Activated naive CD4-positive, alpha-beta T cell treated with anti-CD3 and anti-CD28 coated beads, Interleukin-2, amount 50 U/mL, for 72 hours (primary cell): Measurements from ENCODE around the gene PCDHA12. TPM values are rescaled to one million over a fixed set of nuclear protein-coding genes. Genes with fewer than 3 reads are reported as not detected.
A peak's percentile ranks its signal among the peaks of the same experiment; 100 is the strongest.
"Not testable (repeated sequence)": the region's sequence is repeated elsewhere in the genome, so short reads cannot be mapped to it uniquely, and the experiment has no call there.

Experiments
- ATAC-seq, 2 donors: fragments of 150-1000 bp; cut with Tn5 transposase; 2 replicates each; pipeline ENCODE4 v1.10.0; 2021; ENCODE audit warnings: mild to moderate bottlenecking in 2 of 2, moderate library complexity in 2 of 2
- DNase-seq, 2 donors: peaks; one replicate each; pipeline ENCODE4 v3.0.0; 2021 to 2022; ENCODE audit warnings: low spot score in 2 of 2
- H3K27ac Mint-ChIP-seq, 2 donors: one replicate each; pipeline ENCODE4 v1.8.0; 2022; ENCODE audit warnings: mild to moderate bottlenecking in 2 of 2, mixed read lengths in 2 of 2
- H3K36me3 Mint-ChIP-seq, 2 donors: one replicate each; pipeline ENCODE4 v1.8.0; 2022; ENCODE audit warnings: mixed read lengths in 2 of 2
- H3K9me3 Mint-ChIP-seq, 2 donors: one replicate each; pipeline ENCODE4 v1.8.0; 2022; ENCODE audit warnings: mixed read lengths in 2 of 2
- total RNA-seq, 2 donors: library from RNA; stranded (reverse); gene quantifications; one replicate each; pipeline ENCODE4 v1.2.3, GENCODE V29; 2022

The PCDHA12 gene
- total RNA-seq, 2 donors from 2014 or later = not detected

DNA sequence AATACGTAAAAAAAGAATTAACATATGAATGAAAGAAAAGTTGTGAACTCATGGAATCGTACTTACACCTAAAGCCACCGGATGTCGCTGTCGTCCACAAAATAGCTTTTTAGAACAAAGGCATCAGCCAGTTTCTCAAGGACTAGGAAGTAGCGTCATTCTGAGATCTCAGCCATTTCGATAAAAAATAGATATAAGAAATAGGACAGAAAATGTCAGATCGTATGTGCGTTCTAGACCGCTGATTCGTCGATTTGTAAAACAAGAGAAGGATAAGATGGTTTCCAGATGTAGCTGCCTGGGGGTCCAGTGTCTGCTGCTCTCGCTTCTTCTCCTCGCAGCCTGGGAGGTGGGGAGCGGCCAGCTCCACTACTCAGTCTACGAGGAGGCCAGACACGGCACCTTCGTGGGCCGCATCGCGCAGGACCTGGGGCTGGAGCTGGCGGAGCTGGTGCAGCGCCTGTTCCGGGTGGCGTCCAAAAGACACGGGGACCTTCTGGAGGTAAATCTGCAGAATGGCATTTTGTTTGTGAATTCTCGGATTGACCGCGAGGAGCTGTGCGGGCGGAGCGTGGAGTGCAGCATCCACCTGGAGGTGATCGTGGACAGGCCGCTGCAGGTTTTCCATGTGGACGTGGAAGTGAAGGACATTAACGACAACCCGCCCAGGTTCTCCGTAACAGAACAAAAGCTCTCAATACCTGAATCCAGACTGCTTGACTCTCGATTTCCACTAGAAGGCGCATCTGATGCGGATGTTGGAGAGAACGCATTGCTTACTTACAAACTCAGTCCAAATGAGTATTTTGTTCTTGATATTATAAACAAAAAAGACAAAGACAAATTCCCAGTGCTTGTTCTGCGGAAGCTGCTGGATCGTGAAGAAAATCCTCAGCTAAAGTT lies 19.1 kb upstream of the PCDHA12 start, which contains the start of gene PCDHA10:
TSS of gene PCDHA10 (plus strand) at position 126 of the 903 bp plus-strand sequence. CDS start at position 278, 152 bp downstream.
- peaks cover 19 to 32% of the 10 kb centered on the region in 2 donors for H3K36me3 Mint-ChIP-seq
- DNase-seq (no peak), ATAC-seq (no peak)
- H3K9me3 Mint-ChIP-seq = peaks cover 11 to 19% of the 10 kb centered on the region in 2 donors
- H3K27ac Mint-ChIP-seq = peak within 1 kb of the TSS in 1 of 2 donors; percentile 57

DNA sequence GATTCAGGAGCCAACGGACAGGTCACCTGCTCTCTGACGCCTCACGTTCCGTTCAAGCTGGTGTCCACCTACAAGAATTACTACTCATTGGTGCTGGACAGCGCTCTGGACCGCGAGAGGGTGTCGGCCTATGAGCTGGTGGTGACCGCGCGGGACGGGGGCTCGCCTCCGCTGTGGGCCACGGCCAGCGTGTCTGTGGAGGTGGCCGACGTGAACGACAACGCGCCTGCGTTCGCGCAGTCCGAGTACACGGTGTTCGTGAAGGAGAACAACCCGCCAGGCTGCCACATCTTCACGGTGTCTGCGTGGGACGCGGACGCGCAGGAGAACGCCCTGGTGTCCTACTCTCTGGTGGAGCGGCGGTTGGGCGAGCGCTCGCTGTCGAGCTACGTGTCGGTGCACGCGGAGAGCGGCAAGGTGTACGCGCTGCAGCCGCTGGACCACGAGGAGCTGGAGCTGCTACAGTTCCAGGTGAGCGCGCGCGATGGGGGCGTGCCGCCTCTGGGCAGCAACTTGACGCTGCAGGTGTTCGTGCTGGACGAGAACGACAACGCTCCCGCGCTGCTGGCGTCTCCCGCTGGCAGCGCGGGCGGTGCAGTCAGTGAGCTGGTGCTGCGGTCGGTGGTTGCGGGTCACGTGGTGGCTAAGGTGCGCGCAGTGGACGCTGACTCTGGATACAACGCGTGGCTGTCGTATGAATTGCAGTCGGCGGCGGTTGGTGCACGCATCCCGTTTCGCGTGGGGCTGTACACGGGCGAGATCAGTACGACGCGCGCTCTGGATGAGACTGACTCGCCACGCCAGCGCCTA lies 17.7 kb upstream of the PCDHA12 start:
- DNase-seq (no peak), ATAC-seq (no peak)
- Mint-ChIP-seq H3K36me3 (peaks cover 33 to 38% of the 10 kb centered on the region in 2 donors), H3K9me3 (peaks cover 11 to 25% of the 10 kb centered on the region in 2 donors), H3K27ac (no peak overlapping the region)

DNA sequence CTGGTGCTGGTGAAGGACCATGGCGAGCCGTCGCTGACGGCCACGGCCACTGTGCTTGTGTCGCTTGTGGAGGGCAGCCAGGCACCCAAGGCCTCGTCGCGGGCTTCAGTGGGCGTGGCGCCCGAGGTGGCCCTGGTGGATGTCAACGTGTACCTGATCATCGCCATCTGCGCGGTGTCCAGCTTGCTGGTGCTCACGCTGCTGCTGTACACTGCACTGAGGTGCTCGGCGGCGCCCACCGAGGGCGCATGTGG lies 17.2 kb upstream of the PCDHA12 start:
- Mint-ChIP-seq H3K9me3 (peaks cover 11 to 30% of the 10 kb centered on the region in 2 donors), H3K36me3 (peaks cover 36 to 43% of the 10 kb centered on the region in 2 donors), H3K27ac (no peak overlapping the region)
- no peak for ATAC-seq
- no peak for DNase-seq

DNA sequence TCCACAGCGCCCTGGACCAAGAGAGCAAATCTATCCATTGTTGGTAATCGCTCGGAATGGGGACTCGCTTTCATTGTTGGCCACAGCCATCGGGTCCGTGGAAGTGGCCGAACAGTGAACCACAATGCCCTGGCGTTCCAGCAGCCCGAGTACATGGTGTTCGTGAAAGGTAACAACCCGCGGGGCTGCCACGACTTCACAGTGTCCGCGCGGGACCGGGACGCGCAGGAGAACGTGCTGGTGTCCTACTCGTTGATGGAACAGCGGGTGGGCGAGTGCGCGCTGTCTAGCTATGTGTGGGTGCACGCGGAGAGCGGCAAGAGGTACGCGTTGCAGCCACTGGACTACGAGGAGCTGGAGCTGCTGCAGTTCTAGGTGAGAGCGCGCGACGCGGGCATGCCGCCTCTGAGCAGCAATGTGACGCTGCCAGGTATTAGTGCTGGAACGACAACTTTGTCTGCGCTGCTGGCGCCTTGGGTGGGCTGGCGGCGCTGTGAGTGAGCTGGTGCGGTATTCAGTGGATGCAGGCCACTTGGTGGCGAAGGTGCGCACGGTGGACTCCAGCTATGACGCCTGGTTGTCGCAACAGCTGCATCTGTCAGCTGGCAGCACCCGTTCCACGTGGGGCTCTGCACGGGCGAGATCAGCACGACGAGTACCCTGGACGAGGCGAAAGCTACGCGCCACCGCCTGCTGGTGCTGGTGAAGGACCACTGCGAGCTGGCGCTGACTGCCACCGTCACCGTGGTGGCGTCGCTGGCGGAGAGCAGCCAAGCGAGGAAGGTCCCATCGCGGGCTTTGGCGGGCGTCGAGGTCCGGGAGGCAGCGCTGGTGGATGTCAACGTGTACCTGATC lies 12.4 kb upstream of the PCDHA12 start:
- no peak for DNase-seq
- ATAC-seq = no peak
- Mint-ChIP-seq H3K36me3 (peaks cover 22 to 24% of the 10 kb centered on the region in 2 donors), H3K9me3 (peaks cover 3 to 11% of the 10 kb centered on the region in 2 donors), H3K27ac (no peak overlapping the region)

DNA sequence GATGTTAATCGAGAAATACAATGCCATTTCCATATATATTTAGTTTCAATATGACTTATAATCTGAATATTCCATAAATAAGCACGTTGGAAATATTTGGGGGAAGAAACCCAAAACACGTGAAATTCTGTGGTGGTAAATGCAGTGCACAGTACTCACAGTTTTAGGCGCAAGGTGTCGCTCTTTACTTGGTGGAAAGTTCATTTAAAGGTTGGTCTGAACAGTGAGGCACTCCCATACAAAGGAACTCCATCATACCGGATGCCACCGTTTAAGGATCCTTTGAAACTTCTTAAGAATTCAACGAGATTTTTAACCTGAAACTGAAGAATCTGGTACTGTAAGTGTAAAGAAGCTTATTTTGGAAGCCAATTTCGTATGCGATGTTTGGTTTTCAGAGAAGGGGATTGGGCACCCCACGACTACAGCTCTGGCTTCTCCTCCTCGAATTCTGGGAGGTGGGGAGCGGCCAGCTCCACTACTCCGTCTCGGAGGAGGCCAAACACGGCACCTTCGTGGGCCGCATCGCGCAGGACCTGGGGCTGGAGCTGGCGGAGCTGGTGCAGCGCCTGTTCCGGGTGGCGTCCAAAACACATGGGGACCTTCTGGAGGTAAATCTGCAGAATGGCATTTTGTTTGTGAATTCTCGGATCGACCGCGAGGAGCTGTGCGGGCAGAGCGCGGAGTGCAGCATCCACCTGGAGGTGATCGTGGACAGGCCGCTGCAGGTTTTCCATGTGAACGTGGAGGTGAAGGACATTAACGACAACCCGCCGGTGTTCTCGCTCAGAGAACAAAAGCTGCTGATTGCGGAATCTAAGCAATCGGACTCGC lies 6.2 kb upstream of the PCDHA12 start, which contains the start of gene PCDHA11:
TSS of gene PCDHA11 (plus strand) at position 237 of the 834 bp plus-strand sequence. CDS start at position 384, 147 bp downstream.
- no peak within 1 kb of the TSS for H3K27ac Mint-ChIP-seq
- no peak for DNase-seq
- peaks cover 12 to 28% of the 10 kb centered on the region in 2 donors for H3K36me3 Mint-ChIP-seq
- peaks cover 10 to 16% of the 10 kb centered on the region in 2 donors for H3K9me3 Mint-ChIP-seq
- ATAC-seq = no peak

DNA sequence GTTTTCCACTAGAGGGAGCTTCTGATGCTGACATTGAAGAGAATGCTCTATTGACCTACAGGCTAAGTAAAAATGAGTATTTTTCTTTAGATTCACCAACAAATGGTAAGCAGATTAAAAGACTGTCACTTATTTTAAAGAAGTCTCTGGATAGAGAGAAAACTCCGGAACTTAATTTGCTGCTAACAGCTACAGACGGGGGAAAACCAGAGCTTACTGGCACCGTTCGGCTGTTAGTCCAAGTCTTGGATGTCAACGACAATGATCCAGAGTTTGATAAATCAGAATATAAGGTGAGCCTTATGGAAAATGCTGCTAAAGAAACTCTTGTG lies 5.6 kb upstream of the PCDHA12 start:
- peaks cover 12 to 20% of the 10 kb centered on the region in 2 donors for H3K9me3 Mint-ChIP-seq
- no peak for DNase-seq
- H3K36me3 Mint-ChIP-seq = peaks cover 16 to 26% of the 10 kb centered on the region in 2 donors
- no peak overlapping the region for H3K27ac Mint-ChIP-seq
- ATAC-seq = no peak

DNA sequence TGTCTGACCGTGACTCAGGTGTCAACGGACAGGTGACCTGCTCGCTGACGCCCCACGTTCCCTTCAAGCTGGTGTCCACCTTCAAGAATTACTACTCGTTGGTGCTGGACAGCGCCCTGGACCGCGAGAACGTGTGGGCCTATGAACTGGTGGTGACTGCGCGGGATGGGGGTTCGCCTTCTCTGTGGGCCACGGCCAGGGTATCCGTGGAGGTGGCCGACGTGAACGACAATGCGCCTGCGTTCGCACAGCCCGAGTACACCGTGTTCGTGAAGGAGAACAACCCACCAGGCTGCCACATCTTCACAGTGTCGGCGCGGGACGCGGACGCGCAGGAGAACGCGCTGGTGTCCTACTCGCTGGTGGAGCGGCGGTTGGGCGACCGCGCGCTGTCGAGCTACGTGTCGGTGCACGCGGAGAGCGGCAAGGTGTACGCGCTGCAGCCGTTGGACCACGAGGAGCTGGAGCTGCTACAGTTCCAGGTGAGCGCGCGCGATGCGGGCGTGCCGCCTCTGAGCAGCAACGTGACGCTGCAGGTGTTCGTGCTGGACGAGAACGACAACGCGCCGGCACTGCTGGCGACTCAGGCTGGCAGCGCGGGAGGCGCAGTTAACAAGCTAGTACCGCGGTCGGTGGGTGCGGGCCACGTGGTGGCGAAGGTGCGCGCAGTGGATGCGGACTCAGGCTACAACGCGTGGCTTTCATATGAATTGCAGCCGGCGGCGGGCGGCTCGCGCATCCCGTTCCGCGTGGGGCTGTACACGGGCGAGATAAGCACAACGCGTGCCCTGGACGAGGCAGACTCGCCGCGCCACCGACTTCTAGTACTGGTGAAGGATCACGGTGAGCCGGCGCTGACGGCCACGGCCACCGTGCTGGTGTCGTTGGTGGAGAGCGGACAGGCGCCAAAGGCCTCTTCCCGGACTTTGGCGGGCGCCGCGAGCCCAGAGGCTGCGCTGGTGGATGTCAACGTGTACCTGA lies 4.6 kb upstream of the PCDHA12 start:
- ATAC-seq = no peak
- Mint-ChIP-seq H3K9me3 (peaks cover 11 to 20% of the 10 kb centered on the region in 2 donors), H3K36me3 (peaks cover 18 to 29% of the 10 kb centered on the region in 2 donors), H3K27ac (no peak overlapping the region)
- no peak for DNase-seq

DNA sequence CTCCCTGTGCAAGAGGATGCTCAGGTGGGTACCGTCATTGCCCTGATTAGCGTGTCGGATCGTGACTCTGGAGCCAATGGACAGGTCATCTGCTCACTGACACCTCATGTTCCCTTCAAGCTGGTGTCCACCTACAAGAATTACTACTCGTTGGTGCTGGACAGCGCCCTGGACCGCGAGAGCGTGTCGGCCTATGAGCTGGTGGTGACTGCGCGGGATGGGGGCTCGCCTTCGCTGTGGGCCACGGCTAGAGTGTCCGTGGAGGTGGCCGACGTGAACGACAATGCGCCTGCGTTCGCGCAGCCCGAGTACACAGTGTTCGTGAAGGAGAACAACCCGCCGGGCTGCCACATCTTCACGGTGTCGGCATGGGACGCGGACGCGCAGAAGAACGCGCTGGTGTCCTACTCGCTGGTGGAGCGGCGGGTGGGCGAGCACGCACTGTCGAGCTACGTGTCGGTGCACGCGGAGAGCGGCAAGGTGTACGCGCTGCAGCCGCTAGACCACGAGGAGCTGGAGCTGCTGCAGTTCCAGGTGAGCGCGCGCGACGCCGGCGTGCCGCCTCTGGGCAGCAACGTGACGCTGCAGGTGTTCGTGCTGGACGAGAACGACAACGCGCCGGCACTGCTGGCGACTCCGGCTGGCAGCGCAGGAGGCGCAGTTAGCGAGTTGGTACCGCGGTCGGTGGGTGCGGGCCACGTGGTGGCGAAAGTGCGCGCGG lies 1.6 kb downstream of the PCDHA12 start:
- peaks cover 22 to 33% of the 10 kb centered on the region in 2 donors for H3K9me3 Mint-ChIP-seq
- ATAC-seq, DNase-seq: not testable (repeated sequence)
- H3K27ac Mint-ChIP-seq = peak overlapping the region in 1 of 2 donors; percentile 61
- H3K36me3 Mint-ChIP-seq = peaks cover 9 to 27% of the 10 kb centered on the region in 2 donors

DNA sequence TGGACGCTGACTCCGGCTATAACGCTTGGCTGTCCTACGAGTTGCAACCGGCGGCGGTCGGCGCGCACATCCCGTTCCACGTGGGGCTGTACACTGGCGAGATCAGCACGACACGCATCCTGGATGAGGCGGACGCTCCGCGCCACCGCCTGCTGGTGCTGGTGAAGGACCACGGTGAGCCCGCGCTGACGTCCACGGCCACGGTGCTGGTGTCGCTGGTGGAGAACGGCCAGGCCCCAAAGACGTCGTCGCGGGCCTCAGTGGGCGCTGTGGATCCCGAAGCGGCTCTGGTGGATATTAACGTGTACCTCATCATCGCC lies 2.1 kb downstream of the PCDHA12 start:
- peaks cover 14 to 32% of the 10 kb centered on the region in 2 donors for H3K36me3 Mint-ChIP-seq
- peaks cover 25 to 33% of the 10 kb centered on the region in 2 donors for H3K9me3 Mint-ChIP-seq
- ATAC-seq = no peak
- H3K27ac Mint-ChIP-seq = no peak overlapping the region
- DNase-seq = no peak

DNA sequence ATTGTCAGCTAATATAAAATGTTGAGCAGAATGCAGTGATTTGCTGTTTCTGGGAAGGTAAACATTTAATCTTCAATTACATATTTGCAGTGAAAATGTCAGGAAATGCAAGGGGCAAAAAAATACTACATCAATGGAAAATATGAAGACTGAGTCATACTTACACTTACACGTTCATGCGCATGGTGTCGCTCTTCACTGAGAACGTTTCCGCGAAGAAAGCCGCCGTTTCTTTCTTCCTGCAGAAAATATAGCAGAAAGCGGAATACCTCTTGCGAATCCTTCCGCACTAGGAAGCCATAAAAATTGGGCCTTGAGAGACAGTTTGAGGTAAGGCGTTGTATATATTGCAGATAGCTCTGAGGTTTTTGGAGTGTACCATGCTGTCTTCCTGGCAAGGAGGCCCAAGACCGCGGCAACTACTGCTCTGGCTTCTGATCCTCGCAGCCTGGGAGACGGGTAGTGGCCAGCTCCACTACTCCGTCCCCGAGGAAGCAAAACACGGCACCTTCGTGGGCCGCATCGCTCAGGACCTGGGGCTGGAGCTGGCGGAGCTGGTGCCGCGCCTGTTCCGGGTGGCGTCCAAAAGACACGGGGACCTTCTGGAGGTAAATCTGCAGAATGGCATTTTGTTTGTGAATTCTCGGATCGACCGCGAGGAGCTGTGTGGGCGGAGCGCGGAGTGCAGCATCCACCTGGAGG lies 6.9 kb downstream of the PCDHA12 start, which contains the start of gene PCDHA13:
TSS of gene PCDHA13 (plus strand) at position 236 of the 702 bp plus-strand sequence. CDS start at position 381, 145 bp downstream.
- peaks cover 21 to 32% of the 10 kb centered on the region in 2 donors for H3K9me3 Mint-ChIP-seq
- ATAC-seq = no peak

DNA sequence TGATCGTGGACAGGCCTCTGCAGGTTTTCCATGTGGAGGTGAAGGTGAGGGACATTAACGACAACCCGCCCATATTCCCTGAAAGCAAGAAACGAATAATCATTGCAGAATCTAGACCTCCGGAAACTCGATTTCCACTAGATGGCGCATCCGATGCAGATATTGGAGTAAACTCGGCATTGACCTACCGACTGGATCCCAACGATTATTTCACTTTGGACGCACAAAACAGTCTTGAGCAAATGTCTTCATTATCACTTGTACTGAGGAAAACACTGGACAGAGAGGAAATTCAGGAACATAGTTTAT lies 7.4 kb downstream of the PCDHA12 start:
- ATAC-seq (no peak), DNase-seq (no peak)
- Mint-ChIP-seq H3K27ac (no peak overlapping the region), H3K36me3 (peaks cover 16 to 27% of the 10 kb centered on the region in 2 donors), H3K9me3 (peaks cover 24 to 36% of the 10 kb centered on the region in 2 donors)

More for the DNA sequence above, 6.9 kb downstream of the PCDHA12 start, which contains the start of gene PCDHA13:
- Mint-ChIP-seq H3K36me3 (peaks cover 16 to 27% of the 10 kb centered on the region in 2 donors), H3K27ac (no peak within 1 kb of the TSS)
- DNase-seq = no peak

DNA sequence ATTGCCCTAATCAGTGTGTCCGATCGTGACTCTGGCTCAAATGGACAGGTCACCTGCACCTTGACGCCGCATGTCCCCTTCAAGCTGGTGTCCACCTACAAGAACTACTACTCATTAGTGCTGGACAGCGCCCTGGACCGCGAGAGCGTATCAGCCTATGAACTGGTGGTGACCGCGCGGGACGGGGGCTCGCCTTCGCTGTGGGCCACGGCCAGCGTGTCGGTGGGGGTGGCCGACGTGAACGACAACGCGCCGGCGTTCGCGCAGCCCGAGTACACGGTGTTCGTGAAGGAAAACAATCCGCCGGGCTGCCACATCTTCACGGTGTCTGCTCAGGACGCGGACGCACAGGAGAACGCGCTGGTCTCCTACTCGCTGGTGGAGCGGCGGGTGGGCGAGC lies 8.3 kb downstream of the PCDHA12 start:
- H3K36me3 Mint-ChIP-seq = peaks cover 16 to 27% of the 10 kb centered on the region in 2 donors
- no peak for DNase-seq
- no peak for ATAC-seq
- H3K9me3 Mint-ChIP-seq = peaks cover 24 to 36% of the 10 kb centered on the region in 2 donors
- no peak overlapping the region for H3K27ac Mint-ChIP-seq

DNA sequence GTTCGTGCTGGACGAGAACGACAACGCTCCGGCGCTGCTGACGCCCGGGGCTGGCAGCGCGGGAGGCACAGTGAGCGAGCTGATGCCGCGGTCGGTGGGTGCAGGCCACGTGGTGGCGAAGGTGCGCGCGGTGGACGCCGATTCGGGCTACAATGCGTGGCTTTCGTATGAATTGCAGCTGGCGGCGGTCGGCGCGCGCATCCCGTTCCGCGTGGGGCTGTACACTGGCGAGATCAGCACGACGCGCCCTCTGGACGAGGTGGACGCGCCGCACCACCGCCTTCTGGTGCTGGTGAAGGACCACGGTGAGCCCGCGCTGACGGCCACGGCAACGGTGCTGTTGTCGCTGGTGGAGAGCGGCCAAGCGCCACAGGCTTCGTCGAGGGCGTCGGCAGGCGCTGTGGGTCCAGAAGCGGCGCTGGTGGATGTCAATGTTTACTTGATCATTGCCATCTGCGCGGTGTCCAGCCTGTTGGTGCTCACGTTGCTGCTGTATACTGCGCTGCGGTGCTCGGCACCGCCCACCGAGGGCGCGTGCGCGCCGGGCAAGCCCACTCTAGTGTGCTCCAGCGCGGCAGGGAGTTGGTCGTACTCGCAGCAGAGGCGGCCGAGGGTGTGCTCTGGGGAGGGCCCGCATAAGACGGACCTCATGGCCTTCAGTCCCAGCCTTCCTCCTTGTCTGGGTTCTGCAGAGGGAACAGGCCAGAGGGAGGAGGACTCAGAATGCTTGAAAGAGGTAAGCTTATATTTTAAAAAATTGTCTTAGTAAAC lies 9.0 kb downstream of the PCDHA12 start:
- peaks cover 22 to 32% of the 10 kb centered on the region in 2 donors for H3K9me3 Mint-ChIP-seq
- ATAC-seq (no peak), DNase-seq (no peak)
- H3K27ac Mint-ChIP-seq = no peak overlapping the region
- H3K36me3 Mint-ChIP-seq = peaks cover 16 to 27% of the 10 kb centered on the region in 2 donors
